ENCODE measurements around the gene PTGES3. TPM values are rescaled to one million over a fixed set of nuclear protein-coding genes. Genes with fewer than 3 reads are reported as not detected.
"Not testable (repeated sequence)": the region's sequence is repeated elsewhere in the genome, so short reads cannot be mapped to it uniquely, and the experiment has no call there.

PTGES3 gene
- total RNA-seq, 1 donor from 2014 or later, result 153 TPM

GRCh38 chr12:56709759-56710376 is 21.8 kb upstream of the PTGES3 start:
- peak; percentile 26 for ATAC-seq

- not testable (repeated sequence) for ATAC-seq
These were observed 16.4 kb upstream of the PTGES3 start for GRCh38 chr12:56704522-56704921.

GRCh38 chr12:56699020-56699661 is 11.1 kb upstream of the PTGES3 start:
- ATAC-seq, result no peak

- ATAC-seq, result no peak
These were observed 7.4 kb upstream of the PTGES3 start for GRCh38 chr12:56695327-56696101.

- peak; percentile 5 for ATAC-seq
These were observed 6.1 kb upstream of the PTGES3 start for GRCh38 chr12:56694161-56694560.

- ATAC-seq, result no peak
These were observed 694 bp upstream of the PTGES3 start for GRCh38 chr12:56688846-56689109.

GRCh38 chr12:56687223-56688128 is 608 bp downstream of the PTGES3 start:
- ATAC-seq, result peak; percentile 49

GRCh38 chr12:56684745-56685359 is 3.2 kb downstream of the PTGES3 start:
- ATAC-seq, result no peak

GRCh38 chr12:56682323-56682722 is 5.8 kb downstream of the PTGES3 start:
- no peak for ATAC-seq

- no peak for ATAC-seq
These were observed 8.1 kb downstream of the PTGES3 start for GRCh38 chr12:56679883-56680575.

GRCh38 chr12:56678852-56679251 is 9.2 kb downstream of the PTGES3 start:
- ATAC-seq, result no peak

- ATAC-seq, result no peak
These were observed 10.4 kb downstream of the PTGES3 start for GRCh38 chr12:56677680-56678079.

- ATAC-seq, result no peak
These were observed 11.1 kb downstream of the PTGES3 start for GRCh38 chr12:56676851-56677580.

- ATAC-seq, result no peak
These were observed 16.5 kb downstream of the PTGES3 start for GRCh38 chr12:56671608-56672007.

- ATAC-seq, result peak; percentile 25
These were observed 17.2 kb downstream of the PTGES3 start for GRCh38 chr12:56670836-56671235.

- no peak for ATAC-seq
These were observed 20.0 kb downstream of the PTGES3 start for GRCh38 chr12:56668197-56668457.

GRCh38 chr12:56661979-56662638 is 26.0 kb downstream of the PTGES3 start:
- ATAC-seq, result no peak

GRCh38 chr12:56661560-56661959 is 26.5 kb downstream of the PTGES3 start:
- ATAC-seq, result no peak

- ATAC-seq, result no peak
These were observed 29.2 kb downstream of the PTGES3 start for GRCh38 chr12:56658921-56659320.

GRCh38 chr12:56657416-56658379 is 30.4 kb downstream of the PTGES3 start:
- no peak for ATAC-seq
